Prostate gland (tissue), 2 donors: ENCODE measurements around the gene TFRC. TPM values are rescaled to one million over a fixed set of nuclear protein-coding genes. Genes with fewer than 3 reads are reported as not detected.

Experiments used
- DNase-seq: peaks from one replicate; pipeline ENCODE4 v3.0.0-alpha.2; 2019; ENCODE audit warnings: low spot score
- H3K27ac ChIP-seq, 2 donors: fragments of 200-600 bp; sonication (generic); 2 replicates each; pipeline ENCODE4 v1.5.1; 2017 to 2019
- H3K27me3 ChIP-seq: fragments of 200-600 bp; sonication (generic); replicated peaks from 2 replicates; pipeline ENCODE4 v1.5.1; 2019; ENCODE audit not compliant: insufficient read depth
- H3K36me3 ChIP-seq, 2 donors: fragments of 200-600 bp; sonication (generic); 1 replicate in 1 of 2; 2 replicates in 1 of 2; pipeline versions ENCODE4 v1.5.1 to v1.8.1; 2017 to 2019
- H3K4me1 ChIP-seq: fragments of 200-600 bp; sonication (generic); replicated peaks from 2 replicates; pipeline ENCODE4 v1.5.1; 2019
- H3K4me3 ChIP-seq, 2 donors: fragments of 200-600 bp; sonication (generic); 2 replicates each; pipeline ENCODE4 v1.5.1; 2017 to 2019
- H3K9me3 ChIP-seq: fragments of 200-600 bp; sonication (generic); 2 replicates; pipeline ENCODE4 v1.5.1; 2017
- POLR2A ChIP-seq: fragments of 450-650 bp; IDR thresholded peaks from one replicate; pipeline ENCODE4 v1.6.1; 2016; ENCODE audit warnings: antibody characterized with exemption, mild to moderate bottlenecking
- POLR2AphosphoS5 ChIP-seq: sonication (generic); formaldehyde crosslinking; IDR thresholded peaks from one replicate; pipeline ENCODE4 v1.6.1; 2017; ENCODE audit warnings: antibody characterized with exemption
- WGBS: methylation state at CpG from one replicate; pipeline ENCODE4 v1.1.5; 2018; 5-methylcytosine and 5-hydroxymethylcytosine counted together
- intact Hi-C: fragments of 100-400 bp; cut with DNase I; formaldehyde crosslinking; loops from one replicate; pipeline ENCODE4 v1.14.2; 2022
- total RNA-seq, 2 donors: library from RNA; depleted of rRNA; stranded (reverse); fragments of >200 nt; gene quantifications; one replicate each; pipeline ENCODE4 v1.1.0, GENCODE V29; 2016
- TF ChIP-seq, protein P1 (sequence below), 4 experiments: fragments of 200-600 bp in 2 of 4; fragments of 450-650 bp in 2 of 4; sonication (generic) in 2 of 4; IDR thresholded peaks; 1 replicate in 3 of 4; 2 replicates in 1 of 4; pipeline ENCODE4 v1.5.1; 2016 to 2019; ENCODE audit warnings: antibody characterized with exemption in 4 of 4, mild to moderate bottlenecking in 2 of 4, moderate library complexity in 2 of 4

Gene TFRC
- total RNA-seq, 2 donors from 2014 or later, result 33.8 to 68.1 TPM

DNA sequence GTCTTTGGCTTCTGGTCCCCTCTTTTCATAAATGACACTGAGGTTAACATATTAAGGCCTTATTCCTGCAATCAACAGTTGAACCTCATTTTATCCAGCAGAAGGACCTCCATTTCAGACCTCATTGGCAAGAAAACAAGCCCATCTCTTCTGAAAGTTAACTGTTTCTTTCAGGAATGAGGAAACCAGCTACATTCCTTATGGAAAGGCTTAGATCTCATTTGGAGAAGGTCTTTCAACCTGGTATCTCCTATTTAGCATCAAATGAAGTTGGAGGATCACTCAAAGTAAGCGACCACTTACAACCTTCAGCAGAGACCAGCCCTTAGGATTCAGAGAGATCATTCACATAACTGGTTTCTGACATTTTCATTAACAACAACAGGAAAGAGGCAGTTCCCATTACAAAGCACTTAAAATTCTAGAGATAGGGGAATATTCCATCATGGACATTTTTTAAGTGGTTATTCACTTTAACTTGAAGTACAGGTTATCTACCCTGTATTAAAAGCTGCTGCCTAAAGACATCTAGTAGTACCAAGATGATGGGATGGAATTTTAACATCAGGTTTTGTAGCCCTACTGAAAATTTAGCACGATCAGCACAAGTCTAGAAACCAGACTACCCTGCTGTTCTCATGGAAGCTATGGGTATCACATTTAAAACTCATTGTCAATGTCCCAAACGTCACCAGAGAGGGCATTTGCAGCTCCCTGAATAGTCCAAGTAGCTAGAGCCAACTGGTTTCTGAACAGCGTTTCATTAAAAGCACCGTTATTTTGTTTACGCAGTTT, 30.4 kb downstream of the TFRC start:
- Histone ChIP-seq H3K27me3 (no peaks in the 10 kb centered on the region), H3K9me3 (no peaks in the 10 kb centered on the region), H3K36me3 (peaks cover 8 to 12% of the 10 kb centered on the region in 2 donors), H3K27ac (no peak overlapping the region), H3K4me1 (no peaks in the 10 kb centered on the region), H3K4me3 (no peak overlapping the region)
- intact Hi-C loops, result no loop called here
- WGBS, result 73% methylated on average over 6 of the region's 6 CpGs
- DNase-seq, result no peak
- TF ChIP-seq POLR2A, result no peak
- TF ChIP-seq, protein P1, sequence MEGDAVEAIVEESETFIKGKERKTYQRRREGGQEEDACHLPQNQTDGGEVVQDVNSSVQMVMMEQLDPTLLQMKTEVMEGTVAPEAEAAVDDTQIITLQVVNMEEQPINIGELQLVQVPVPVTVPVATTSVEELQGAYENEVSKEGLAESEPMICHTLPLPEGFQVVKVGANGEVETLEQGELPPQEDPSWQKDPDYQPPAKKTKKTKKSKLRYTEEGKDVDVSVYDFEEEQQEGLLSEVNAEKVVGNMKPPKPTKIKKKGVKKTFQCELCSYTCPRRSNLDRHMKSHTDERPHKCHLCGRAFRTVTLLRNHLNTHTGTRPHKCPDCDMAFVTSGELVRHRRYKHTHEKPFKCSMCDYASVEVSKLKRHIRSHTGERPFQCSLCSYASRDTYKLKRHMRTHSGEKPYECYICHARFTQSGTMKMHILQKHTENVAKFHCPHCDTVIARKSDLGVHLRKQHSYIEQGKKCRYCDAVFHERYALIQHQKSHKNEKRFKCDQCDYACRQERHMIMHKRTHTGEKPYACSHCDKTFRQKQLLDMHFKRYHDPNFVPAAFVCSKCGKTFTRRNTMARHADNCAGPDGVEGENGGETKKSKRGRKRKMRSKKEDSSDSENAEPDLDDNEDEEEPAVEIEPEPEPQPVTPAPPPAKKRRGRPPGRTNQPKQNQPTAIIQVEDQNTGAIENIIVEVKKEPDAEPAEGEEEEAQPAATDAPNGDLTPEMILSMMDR (IDR thresholded peaks at IDR 0.05), result no peak
- TF ChIP-seq POLR2AphosphoS5, result no peak

DNA sequence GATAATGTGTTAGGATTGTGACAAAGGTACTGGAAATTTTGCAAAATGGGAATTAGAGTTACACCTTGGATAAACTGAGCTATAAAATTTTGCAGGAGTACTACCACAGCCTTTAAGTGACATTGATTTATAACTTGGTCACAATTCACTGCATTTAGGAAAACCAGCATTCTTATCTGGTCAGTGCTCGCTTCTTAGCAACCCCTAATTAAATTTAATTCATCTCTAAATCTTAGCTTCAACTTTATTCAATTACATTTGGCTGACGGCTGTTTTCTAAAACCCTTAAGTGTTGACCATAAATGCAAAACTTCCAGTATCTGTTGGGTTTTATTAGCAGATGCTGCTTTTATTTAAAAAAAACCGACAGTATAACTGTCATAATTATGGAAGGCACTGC, 31.3 kb downstream of the TFRC start:
- Histone ChIP-seq H3K4me3 (no peak overlapping the region), H3K36me3 (peaks cover 3 to 8% of the 10 kb centered on the region in 2 donors), H3K4me1 (no peaks in the 10 kb centered on the region), H3K9me3 (no peaks in the 10 kb centered on the region), H3K27ac (no peak overlapping the region), H3K27me3 (no peaks in the 10 kb centered on the region)
- TF ChIP-seq POLR2AphosphoS5, result no peak
- TF ChIP-seq, protein P1 (IDR thresholded peaks at IDR 0.05), result no peak
- TF ChIP-seq POLR2A, result no peak
- WGBS, result 55% methylated on average over 3 of the region's 3 CpGs
- DNase-seq, result no peak
- intact Hi-C loops, result no loop called here

DNA sequence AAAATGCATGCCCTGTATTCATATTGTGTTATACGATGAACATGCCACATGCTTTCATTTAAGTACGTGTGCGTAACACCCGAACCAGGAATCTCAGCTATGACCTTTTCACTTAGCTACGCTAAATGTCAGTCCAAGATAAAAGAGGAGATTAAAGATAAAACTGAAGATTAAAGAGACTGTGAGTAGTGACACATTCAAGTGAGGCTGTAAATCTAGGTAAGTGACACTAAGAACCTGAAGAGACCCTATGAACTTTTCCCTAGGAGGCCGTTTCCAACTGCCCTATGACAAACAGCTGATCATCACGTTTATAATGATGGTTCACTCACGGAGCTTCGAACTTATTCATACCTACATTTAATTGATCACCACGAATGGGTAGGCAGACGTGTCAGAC, 32.2 kb downstream of the TFRC start:
- no peaks in the 10 kb centered on the region for H3K27me3 ChIP-seq
- H3K9me3 ChIP-seq, result no peaks in the 10 kb centered on the region
- no peak overlapping the region for H3K27ac ChIP-seq
- no peak overlapping the region for H3K4me3 ChIP-seq
- H3K36me3 ChIP-seq, result peaks cover 0 to 3% of the 10 kb centered on the region in 2 donors
- no peaks in the 10 kb centered on the region for H3K4me1 ChIP-seq
- no peak for TF ChIP-seq POLR2A
- no peak for TF ChIP-seq POLR2AphosphoS5
- TF ChIP-seq, protein P1 (IDR thresholded peaks at IDR 0.05), result no peak
- 69% methylated on average over 11 of the region's 11 CpGs for WGBS
- DNase-seq, result no peak
- intact Hi-C loops, result no loop called here

DNA sequence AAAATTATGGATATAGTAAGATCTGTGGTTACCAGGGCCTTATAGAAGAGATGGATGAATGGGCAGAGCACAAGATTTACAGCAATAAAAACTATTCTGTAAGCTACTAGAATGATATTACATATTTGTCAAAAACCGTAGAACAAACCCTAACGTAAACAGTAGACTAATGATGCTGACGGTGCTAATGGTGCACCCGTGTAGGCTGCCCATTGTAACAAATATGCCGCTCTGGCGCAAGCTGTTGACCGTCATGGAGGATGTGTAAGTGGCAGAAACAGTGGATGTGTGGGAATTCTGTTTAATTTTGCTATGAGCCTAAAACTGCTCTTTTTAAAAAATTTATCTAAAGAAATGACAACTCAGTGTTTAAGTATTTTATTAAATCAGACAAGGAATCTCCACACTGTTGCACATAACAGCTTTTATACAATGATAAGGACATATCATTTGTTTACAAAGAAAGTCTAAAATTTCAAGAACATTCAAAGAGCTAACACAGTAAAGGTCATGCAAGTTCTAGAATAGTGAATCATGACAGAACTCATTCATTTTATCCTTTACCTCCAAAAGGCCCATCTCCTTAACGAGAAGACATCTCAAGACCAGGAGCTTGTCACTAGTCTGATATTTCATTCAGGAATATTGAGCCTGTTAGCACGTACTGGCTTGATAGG, 32.8 kb downstream of the TFRC start:
- Histone ChIP-seq H3K27ac (no peak overlapping the region), H3K27me3 (no peaks in the 10 kb centered on the region), H3K9me3 (no peaks in the 10 kb centered on the region), H3K36me3 (no peaks in the 10 kb centered on the region), H3K4me3 (no peak overlapping the region), H3K4me1 (no peaks in the 10 kb centered on the region)
- intact Hi-C loops, result no loop called here
- TF ChIP-seq POLR2A, result no peak
- TF ChIP-seq, protein P1 (IDR thresholded peaks at IDR 0.05), result no peak
- DNase-seq, result no peak
- 76% methylated on average over 9 of the region's 9 CpGs for WGBS
